Bronchial epithelial cell (primary cell): Measurements from ENCODE around the gene ANKRD55. TPM values are rescaled to one million over a fixed set of nuclear protein-coding genes. Genes with fewer than 3 reads are reported as not detected.

Source experiments
- DNase-seq: peaks from one replicate; pipeline ENCODE4 v3.0.0-alpha.2; 2010; ENCODE audit warnings: low read depth
- FAIRE-seq: peaks from 2 replicates; lab custom pipeline; 2011; peaks lifted over from hg19 to GRCh38; lab: Jason Lieb, UNC
- H3K27me3 ChIP-seq: 2 replicates; pipeline ENCODE4 v1.5.1; 2011; ENCODE audit warnings: low read length; ENCODE audit not compliant: control insufficient read depth, insufficient read depth
- H3K36me3 ChIP-seq: 2 replicates; pipeline ENCODE4 v1.5.1; 2011; ENCODE audit warnings: low read length; ENCODE audit not compliant: control insufficient read depth, insufficient read depth
- H3K4me3 ChIP-seq: 2 replicates; pipeline ENCODE4 v1.5.1; 2011; ENCODE audit warnings: mild to moderate bottlenecking, low read depth, low read length, control low read depth
- total RNA-seq: library from RNA; depleted of rRNA; stranded (reverse); fragments of >200 nt; gene quantifications from 2 replicates; pipeline ENCODE4 v1.2.1, GENCODE V29; 2014
- TF ChIP-seq, protein P1 (sequence below): IDR thresholded peaks from 2 replicates; pipeline ENCODE4 v1.5.1; 2011; ENCODE audit warnings: mild to moderate bottlenecking, moderate library complexity, low read length, control low read depth, inconsistent platforms; ENCODE audit not compliant: insufficient read depth, severe bottlenecking

Gene ANKRD55
- total RNA-seq, 1 donor from 2014 or later, result not detected

DNA sequence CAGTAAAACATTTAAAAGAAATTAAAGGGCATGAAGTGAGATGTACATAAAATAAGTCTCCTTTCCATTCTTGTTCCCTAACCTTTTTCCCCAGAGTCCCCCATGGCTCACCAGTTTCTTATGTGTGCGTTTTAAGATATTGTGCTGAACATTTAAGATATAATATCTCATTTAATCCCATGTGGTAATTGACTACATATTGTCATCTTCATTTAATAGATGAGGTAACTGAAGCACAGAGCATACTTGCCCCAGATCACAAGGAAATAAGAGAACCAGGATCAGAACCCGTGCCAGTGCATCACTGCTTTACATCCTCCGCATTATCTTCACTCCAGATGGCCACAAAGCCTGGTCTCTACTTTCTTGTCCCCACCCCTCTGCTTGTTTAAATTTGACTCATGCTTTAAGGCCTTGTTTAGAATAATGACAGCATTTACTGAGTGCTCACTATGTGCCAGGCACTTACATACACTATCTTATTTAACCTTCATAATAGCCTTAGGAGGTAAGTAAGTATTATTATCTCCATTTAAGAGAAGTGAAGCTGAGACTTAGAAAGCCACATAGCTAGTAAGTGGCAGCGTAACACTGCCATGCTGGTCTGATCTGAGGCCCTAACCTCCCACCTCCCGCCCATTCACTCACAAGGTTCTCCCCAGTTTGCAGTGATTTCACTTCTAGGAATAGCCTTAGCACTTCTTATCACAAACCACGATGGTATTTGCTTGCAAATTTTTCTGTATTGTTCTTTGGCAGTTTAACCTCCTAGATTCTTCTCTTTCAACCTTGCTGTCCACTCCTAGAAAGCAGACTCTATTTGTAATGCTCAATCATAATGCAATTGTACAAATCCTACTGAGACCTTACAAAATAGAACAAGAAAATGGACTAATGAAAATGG is 160.0 kb downstream of the ANKRD55 start:
- Histone ChIP-seq H3K4me3 (no peak overlapping the region), H3K36me3 (no peaks in the 10 kb centered on the region), H3K27me3 (no peaks in the 10 kb centered on the region)
- no peak for DNase-seq
- TF ChIP-seq, protein P1, sequence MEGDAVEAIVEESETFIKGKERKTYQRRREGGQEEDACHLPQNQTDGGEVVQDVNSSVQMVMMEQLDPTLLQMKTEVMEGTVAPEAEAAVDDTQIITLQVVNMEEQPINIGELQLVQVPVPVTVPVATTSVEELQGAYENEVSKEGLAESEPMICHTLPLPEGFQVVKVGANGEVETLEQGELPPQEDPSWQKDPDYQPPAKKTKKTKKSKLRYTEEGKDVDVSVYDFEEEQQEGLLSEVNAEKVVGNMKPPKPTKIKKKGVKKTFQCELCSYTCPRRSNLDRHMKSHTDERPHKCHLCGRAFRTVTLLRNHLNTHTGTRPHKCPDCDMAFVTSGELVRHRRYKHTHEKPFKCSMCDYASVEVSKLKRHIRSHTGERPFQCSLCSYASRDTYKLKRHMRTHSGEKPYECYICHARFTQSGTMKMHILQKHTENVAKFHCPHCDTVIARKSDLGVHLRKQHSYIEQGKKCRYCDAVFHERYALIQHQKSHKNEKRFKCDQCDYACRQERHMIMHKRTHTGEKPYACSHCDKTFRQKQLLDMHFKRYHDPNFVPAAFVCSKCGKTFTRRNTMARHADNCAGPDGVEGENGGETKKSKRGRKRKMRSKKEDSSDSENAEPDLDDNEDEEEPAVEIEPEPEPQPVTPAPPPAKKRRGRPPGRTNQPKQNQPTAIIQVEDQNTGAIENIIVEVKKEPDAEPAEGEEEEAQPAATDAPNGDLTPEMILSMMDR, result no peak
- FAIRE-seq, result no peak

DNA sequence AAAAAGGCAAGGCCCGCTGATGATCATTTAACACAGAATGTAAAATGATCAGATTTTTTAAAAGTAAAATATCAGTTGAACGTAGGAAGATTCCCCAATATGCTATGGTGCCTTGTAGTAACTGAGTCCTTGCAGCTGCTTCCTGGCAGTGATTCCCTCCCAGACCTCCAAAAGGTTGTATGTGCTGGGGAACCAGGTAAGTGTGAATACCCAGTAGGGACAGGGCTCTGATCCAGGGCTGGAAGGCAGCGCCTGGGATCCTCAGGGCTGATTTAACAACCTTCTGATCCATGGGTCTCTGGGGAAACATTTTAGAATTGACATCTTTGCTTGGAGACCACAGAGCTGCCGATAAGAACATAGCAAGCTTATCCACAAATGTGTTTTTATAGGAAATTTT is 161.7 kb downstream of the ANKRD55 start:
- FAIRE-seq (no peak), DNase-seq (no peak)
- no peaks in the 10 kb centered on the region for H3K27me3 ChIP-seq
- no peak overlapping the region for H3K4me3 ChIP-seq
- TF ChIP-seq, protein P1, result no peak
- H3K36me3 ChIP-seq, result no peaks in the 10 kb centered on the region

DNA sequence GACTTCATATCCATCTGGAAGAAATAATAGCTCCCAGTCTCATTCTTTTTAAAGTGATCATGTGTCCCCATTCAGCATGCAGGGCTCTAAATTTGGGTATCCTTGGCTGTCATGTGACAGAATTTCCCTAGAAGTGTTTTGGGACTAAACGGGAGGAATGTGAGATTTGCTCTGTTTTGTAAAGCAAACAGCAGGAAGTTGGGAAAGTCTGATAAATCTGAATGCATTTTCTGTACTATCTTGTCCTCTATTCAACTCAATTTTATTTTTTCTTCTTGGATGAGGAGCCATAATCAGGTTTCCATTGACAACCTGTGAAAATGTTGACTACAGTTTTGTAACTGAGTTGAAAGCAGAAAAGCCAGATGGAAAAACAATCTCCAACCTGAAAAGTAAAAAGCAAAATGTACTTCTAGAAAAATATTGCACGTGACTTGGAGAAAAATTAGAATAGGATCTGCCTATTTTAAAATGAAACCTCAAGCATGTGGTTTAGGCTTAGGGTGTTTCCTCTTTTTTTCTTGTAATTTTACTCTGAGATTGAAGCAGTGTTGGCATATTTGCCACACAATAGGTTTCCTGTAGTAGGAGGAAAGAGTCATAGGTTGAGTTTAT is 162.2 kb downstream of the ANKRD55 start:
- Histone ChIP-seq H3K4me3 (no peak overlapping the region), H3K36me3 (no peaks in the 10 kb centered on the region), H3K27me3 (no peaks in the 10 kb centered on the region)
- FAIRE-seq, result no peak
- DNase-seq, result no peak
- TF ChIP-seq, protein P1, result no peak

DNA sequence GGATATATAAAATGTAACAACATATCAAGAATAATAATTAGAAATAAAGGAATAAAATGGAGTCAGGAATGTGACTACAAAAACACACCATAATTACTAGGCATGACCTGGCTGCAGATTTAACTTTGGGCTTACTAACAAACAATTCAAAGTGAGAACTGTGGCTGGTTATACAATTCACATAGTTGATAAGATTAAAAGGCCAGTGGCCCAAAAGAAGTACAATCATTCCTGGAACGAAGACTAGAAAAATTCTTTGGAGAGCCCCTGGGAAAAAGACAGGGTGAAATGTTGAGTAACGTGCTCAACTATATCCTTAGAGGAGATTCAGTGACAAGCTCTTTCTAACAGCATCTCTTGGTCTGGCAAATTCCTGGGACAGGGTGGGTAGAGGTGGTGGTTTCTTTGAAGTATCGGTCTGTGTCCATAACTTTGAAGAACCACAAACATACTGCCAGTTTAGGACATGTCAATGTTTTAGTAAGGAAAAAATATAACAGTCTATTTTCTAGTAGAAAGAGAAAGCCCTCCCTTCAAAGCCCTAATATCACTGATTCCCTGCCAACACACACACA is 163.4 kb downstream of the ANKRD55 start:
- Histone ChIP-seq H3K4me3 (no peak overlapping the region), H3K27me3 (no peaks in the 10 kb centered on the region), H3K36me3 (no peaks in the 10 kb centered on the region)
- TF ChIP-seq, protein P1, result no peak
- DNase-seq, result no peak
- no peak for FAIRE-seq

DNA sequence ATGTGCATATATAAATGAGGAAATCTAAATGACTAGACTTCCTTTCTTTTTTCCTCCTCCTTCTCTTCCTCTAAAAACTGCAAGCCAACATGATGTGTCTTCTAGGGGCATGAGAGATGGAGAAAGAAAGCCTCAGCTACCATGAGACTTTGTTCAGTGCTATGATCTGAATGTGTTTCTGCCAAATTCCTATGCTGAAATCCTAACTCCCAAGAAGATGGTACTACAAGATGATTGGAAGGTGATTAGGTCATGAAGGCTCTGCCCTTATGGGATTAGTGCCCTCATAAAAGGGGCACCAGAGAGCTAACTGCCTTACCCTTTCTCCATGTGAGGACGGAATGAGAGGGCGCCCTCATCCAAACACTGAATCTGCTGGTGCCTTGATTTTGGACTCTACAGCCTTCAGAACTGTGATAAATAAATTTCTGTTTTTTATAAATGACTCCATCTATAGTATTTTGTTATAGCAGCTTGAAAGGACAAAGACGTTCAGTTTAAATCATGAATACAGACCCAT is 166.1 kb downstream of the ANKRD55 start:
- H3K4me3 ChIP-seq, result no peak overlapping the region
- DNase-seq (no peak), FAIRE-seq (no peak)
- H3K36me3 ChIP-seq, result no peaks in the 10 kb centered on the region
- no peaks in the 10 kb centered on the region for H3K27me3 ChIP-seq
- TF ChIP-seq, protein P1, result no peak
